H54 (cell line): ENCODE measurements around the gene MAMSTR.

Experiments
- DNase-seq: peaks from one replicate; pipeline ENCODE4 v3.0.0; 2011; ENCODE audit warnings: low spot score, mixed read lengths; ENCODE audit not compliant: insufficient read length
- FAIRE-seq: peaks from 3 replicates; lab custom pipeline; 2011; peaks lifted over from hg19 to GRCh38; lab: Jason Lieb, UNC
- POLR2A ChIP-seq: IDR thresholded peaks from 2 replicates; pipeline ENCODE4 v1.6.1; 2011; ENCODE audit warnings: low read depth, mild to moderate bottlenecking, low read length

The MAMSTR gene

GRCh38 chr19:48663667-48664066, 55.9 kb downstream of the MAMSTR start:
- DNase-seq = no peak
- FAIRE-seq = no peak
- TF ChIP-seq POLR2A = no peak
